B cell (primary cell): ENCODE data around the gene MRPL41. TPM values are rescaled to one million over a fixed set of nuclear protein-coding genes. Genes with fewer than 3 reads are reported as not detected.

ENCODE experiments used
- ATAC-seq: fragments of 200-7000 bp; cut with Tn5 transposase; one replicate; pipeline ENCODE4 v1.10.0; 2021; ENCODE audit warnings: low read depth, mild to moderate bottlenecking, moderate number of reproducible peaks, moderate library complexity
- CTCF ChIA-PET: fragments of 350-600 bp; sonication (Branson Sonifier 250); formaldehyde crosslinking; loops from one replicate; lab custom pipeline; 2021; ENCODE audit warnings: antibody characterized with exemption, inconsistent platforms; lab: Charles Lee
- POLR2A ChIA-PET: fragments of 350-600 bp; sonication (Branson Sonifier 250); formaldehyde crosslinking; loops from one replicate; lab custom pipeline; 2021; ENCODE audit warnings: antibody characterized with exemption; lab: Charles Lee
- DNase-seq: peaks from one replicate; pipeline ENCODE4 v3.0.0; 2013
- H2AFZ ChIP-seq: 2 replicates; pipeline ENCODE4 v1.6.1; 2012; ENCODE audit warnings: mild to moderate bottlenecking, low read depth, low read length; ENCODE audit not compliant: insufficient read depth, poor library complexity, severe bottlenecking
- H3K27ac ChIP-seq, 2 donors: 1 replicate in 1 of 2; 2 replicates in 1 of 2; pipeline ENCODE4 v1.5.1; 2012 to 2013; ENCODE audit warnings: low read length in 2 of 2, mild to moderate bottlenecking in 2 of 2, moderate library complexity in 1 of 2
- H3K27me3 ChIP-seq, 4 experiments: fragments of 200-600 bp in 1 of 4; sonication (generic) in 1 of 4; replicated peaks in 1 of 4; 1 replicate in 2 of 4; 2 replicates in 2 of 4; pipeline versions ENCODE4 v1.6.1 to v1.7.0; 2013 to 2016; ENCODE audit warnings: low read length in 3 of 4, mild to moderate bottlenecking in 2 of 4, mixed read lengths in 1 of 4, moderate library complexity in 1 of 4; ENCODE audit not compliant: insufficient read depth in 4 of 4, control insufficient read depth in 3 of 4; ENCODE audit errors: control extremely low read depth in 1 of 4
- H3K36me3 ChIP-seq, 2 experiments: replicated peaks in 1 of 2; 1 replicate in 1 of 2; 2 replicates in 1 of 2; pipeline versions ENCODE4 v1.6.1 to v1.7.1; 2013; ENCODE audit warnings: low read length in 1 of 2; ENCODE audit not compliant: insufficient read depth in 2 of 2, control insufficient read depth in 1 of 2; ENCODE audit errors: control extremely low read depth in 1 of 2, extremely low read depth in 1 of 2
- H3K4me1 ChIP-seq, 2 donors: fragments of 200-600 bp in 1 of 2; sonication (generic) in 1 of 2; 1 replicate in 1 of 2; 2 replicates in 1 of 2; pipeline versions ENCODE4 v1.5.1 to v1.6.1; 2013 to 2017; ENCODE audit warnings: low read length in 2 of 2; ENCODE audit not compliant: control insufficient read depth in 2 of 2, insufficient read depth in 2 of 2
- H3K4me2 ChIP-seq: replicated peaks from 2 replicates; pipeline ENCODE3; 2012; ENCODE audit warnings: mild to moderate bottlenecking, low read depth, low read length; ENCODE audit not compliant: poor library complexity, severe bottlenecking
- H3K4me3 ChIP-seq, 5 experiments: fragments of 200-600 bp in 1 of 5; sonication (generic) in 1 of 5; 1 replicate in 3 of 5; 2 replicates in 2 of 5; pipeline versions ENCODE4 v1.5.1 to v1.7.0; 2011 to 2016; ENCODE audit warnings: low read length in 4 of 5, mild to moderate bottlenecking in 4 of 5, low read depth in 2 of 5, control low read depth in 1 of 5, moderate library complexity in 1 of 5; ENCODE audit not compliant: insufficient read depth in 1 of 5; ENCODE audit errors: control extremely low read depth in 1 of 5, extremely low read depth in 1 of 5
- H3K79me2 ChIP-seq: fragments of 200-600 bp; sonication (generic); one replicate; pipeline ENCODE4 v1.6.0; 2016; ENCODE audit warnings: low read length; ENCODE audit not compliant: control insufficient read depth, insufficient read depth
- H3K9ac ChIP-seq: fragments of 200-600 bp; sonication (generic); 2 replicates; pipeline ENCODE4 v1.6.1; 2017; ENCODE audit warnings: mild to moderate bottlenecking, low read length, moderate library complexity
- H3K9me3 ChIP-seq, 3 donors: one replicate each; pipeline versions ENCODE4 v1.6.1 to v1.7.1; 2013; ENCODE audit warnings: low read length in 2 of 3; ENCODE audit not compliant: control insufficient read depth in 2 of 3, insufficient read depth in 1 of 3; ENCODE audit errors: control extremely low read depth in 1 of 3
- H4K20me1 ChIP-seq: 2 replicates; pipeline ENCODE4 v1.6.0; 2012; ENCODE audit warnings: mild to moderate bottlenecking, low read length; ENCODE audit not compliant: insufficient read depth, control insufficient read depth, poor library complexity, severe bottlenecking
- H3K27ac Mint-ChIP-seq: one replicate; pipeline ENCODE4 v1.8.0; 2021; ENCODE audit warnings: mixed read lengths
- H3K27me3 Mint-ChIP-seq: one replicate; pipeline ENCODE4 v1.8.0; 2021; ENCODE audit warnings: mixed read lengths
- H3K4me1 Mint-ChIP-seq: one replicate; pipeline ENCODE4 v1.8.0; 2021; ENCODE audit warnings: mixed read lengths
- H3K4me3 Mint-ChIP-seq: one replicate; pipeline ENCODE4 v1.8.0; 2021; ENCODE audit warnings: mixed read lengths
- H3K9me3 Mint-ChIP-seq: one replicate; pipeline ENCODE4 v1.8.0; 2022; ENCODE audit warnings: mixed read lengths; ENCODE audit not compliant: insufficient read depth
- EZH2 ChIP-seq: IDR thresholded peaks from 2 replicates; pipeline ENCODE4 v1.6.1; 2012; ENCODE audit warnings: borderline replicate concordance, low read depth, mild to moderate bottlenecking, moderate library complexity, low read length; ENCODE audit not compliant: insufficient read depth, poor library complexity, severe bottlenecking
- WGBS: methylation state at CpG from one replicate; pipeline ENCODE4 v1.1.5; 2013; ENCODE audit warnings: missing lambda C conversion rate; ENCODE audit not compliant: insufficient coverage; 5-methylcytosine and 5-hydroxymethylcytosine counted together
- intact Hi-C: fragments of 100-400 bp; cut with micrococcal nuclease; formaldehyde crosslinking; loops from one replicate; pipeline ENCODE4 v1.10.0; 2022
- polyA plus RNA-seq: library from polyadenylated mRNA; depleted of rRNA; stranded (reverse); fragments of >200 nt; gene quantifications from 2 replicates; pipeline ENCODE4 v1.2.3, GENCODE V29; 2012
- total RNA-seq, 2 donors: library from RNA; stranded (reverse); fragments of 120-200 nt in 1 of 2; gene quantifications; 1 replicate in 1 of 2; 2 replicates in 1 of 2; pipeline versions ENCODE4 v1.2.3 to v1.2.4, GENCODE V29; 2013 to 2022
- TF ChIP-seq, protein P1 (sequence below): fragments of 200-600 bp; IDR thresholded peaks from one replicate; pipeline ENCODE4 v1.8.0; 2022; ENCODE audit warnings: antibody characterized with exemption, mild to moderate bottlenecking

MRPL41 gene
- total and polyA plus RNA-seq, 2 donors (not counting 1 experiment from before 2014, with no cell fraction given), result 59.2 to 70.9 TPM

DNA sequence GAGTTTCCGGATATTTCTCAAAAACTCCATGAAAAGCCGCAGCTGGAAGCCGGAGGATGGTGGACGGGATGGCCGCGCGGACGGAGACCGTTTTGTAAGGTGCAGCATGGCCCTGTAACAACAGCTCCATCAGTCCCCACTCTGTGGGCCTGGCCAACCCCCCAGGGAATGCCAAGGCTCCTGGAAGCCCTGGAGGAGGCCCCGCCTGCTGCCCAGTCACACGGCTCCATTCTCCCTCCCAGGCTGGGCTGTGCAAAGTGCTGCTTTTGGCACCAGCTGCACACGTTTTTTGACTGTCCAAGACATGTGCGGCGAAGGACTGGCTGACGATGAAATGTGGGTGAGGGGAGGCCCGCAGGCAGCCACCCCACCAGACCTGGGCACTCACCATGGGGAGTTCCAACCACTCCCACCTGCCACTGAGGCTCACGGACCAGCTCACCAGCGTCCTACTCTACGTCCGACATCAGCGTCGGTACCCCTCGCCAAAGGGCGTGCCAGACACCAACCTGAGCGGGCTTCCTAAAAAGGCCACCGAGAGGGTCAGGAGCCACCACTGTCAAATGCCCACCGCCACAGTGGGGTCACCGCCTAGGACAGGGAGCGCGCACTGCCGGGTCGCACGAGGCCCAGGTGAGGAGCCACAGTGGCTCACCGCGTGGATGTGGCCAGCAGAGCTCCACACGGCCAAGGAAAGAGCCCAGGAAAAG, 28.8 kb upstream of the MRPL41 start:
- WGBS, result 97% methylated on average over 36 of the region's 36 CpGs
- no peak overlapping the region for H3K4me3 ChIP-seq
- no peak overlapping the region for H2AFZ ChIP-seq
- no peaks in the 10 kb centered on the region for H3K27me3 ChIP-seq
- H3K27ac ChIP-seq, result no peak overlapping the region
- H3K4me3 Mint-ChIP-seq, result no peak overlapping the region
- no peak overlapping the region for H3K4me2 ChIP-seq
- no peaks in the 10 kb centered on the region for H3K9me3 ChIP-seq
- H3K79me2 ChIP-seq, result no peaks in the 10 kb centered on the region
- intact Hi-C loops, result no loop called here
- peaks cover 1 to 3% of the 10 kb centered on the region in 2 experiments for H3K36me3 ChIP-seq
- no peak overlapping the region for H3K27ac Mint-ChIP-seq
- POLR2A ChIA-PET, result no interaction called here
- H3K27me3 Mint-ChIP-seq, result no peaks in the 10 kb centered on the region
- ATAC-seq (no peak), DNase-seq (no peak)
- no peaks in the 10 kb centered on the region for H4K20me1 ChIP-seq
- peaks cover 3% of the 10 kb centered on the region for H3K4me1 Mint-ChIP-seq
- H3K9ac ChIP-seq, result no peak overlapping the region
- CTCF ChIA-PET, result interaction anchor here (0.7 kb wide), 1 partner anchor 11 kb away, joined by 4 read pairs; no protein-coding TSS in a partner anchor
- peaks cover 0 to 4% of the 10 kb centered on the region in 2 donors for H3K4me1 ChIP-seq
- no peak for TF ChIP-seq EZH2
- TF ChIP-seq, protein P1, sequence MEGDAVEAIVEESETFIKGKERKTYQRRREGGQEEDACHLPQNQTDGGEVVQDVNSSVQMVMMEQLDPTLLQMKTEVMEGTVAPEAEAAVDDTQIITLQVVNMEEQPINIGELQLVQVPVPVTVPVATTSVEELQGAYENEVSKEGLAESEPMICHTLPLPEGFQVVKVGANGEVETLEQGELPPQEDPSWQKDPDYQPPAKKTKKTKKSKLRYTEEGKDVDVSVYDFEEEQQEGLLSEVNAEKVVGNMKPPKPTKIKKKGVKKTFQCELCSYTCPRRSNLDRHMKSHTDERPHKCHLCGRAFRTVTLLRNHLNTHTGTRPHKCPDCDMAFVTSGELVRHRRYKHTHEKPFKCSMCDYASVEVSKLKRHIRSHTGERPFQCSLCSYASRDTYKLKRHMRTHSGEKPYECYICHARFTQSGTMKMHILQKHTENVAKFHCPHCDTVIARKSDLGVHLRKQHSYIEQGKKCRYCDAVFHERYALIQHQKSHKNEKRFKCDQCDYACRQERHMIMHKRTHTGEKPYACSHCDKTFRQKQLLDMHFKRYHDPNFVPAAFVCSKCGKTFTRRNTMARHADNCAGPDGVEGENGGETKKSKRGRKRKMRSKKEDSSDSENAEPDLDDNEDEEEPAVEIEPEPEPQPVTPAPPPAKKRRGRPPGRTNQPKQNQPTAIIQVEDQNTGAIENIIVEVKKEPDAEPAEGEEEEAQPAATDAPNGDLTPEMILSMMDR, result no peak
- no peaks in the 10 kb centered on the region for H3K9me3 Mint-ChIP-seq
